Forelimb muscle (tissue), 1 donor: ENCODE measurements around the gene UTP25. TPM values are rescaled to one million over a fixed set of nuclear protein-coding genes. Genes with fewer than 3 reads are reported as not detected.

Experiments
- DNase-seq: peaks from one replicate; pipeline ENCODE4 v3.0.0-alpha.2; 2013; ENCODE audit warnings: low read depth
- polyA plus RNA-seq: library from polyadenylated mRNA; unstranded; fragments of 120-200 nt; gene quantifications from one replicate; pipeline ENCODE4 v1.2.1, GENCODE V29; 2013; ENCODE audit not compliant: insufficient read length

UTP25 gene
- polyA plus RNA-seq, 1 donor: 6.1 TPM

DNA sequence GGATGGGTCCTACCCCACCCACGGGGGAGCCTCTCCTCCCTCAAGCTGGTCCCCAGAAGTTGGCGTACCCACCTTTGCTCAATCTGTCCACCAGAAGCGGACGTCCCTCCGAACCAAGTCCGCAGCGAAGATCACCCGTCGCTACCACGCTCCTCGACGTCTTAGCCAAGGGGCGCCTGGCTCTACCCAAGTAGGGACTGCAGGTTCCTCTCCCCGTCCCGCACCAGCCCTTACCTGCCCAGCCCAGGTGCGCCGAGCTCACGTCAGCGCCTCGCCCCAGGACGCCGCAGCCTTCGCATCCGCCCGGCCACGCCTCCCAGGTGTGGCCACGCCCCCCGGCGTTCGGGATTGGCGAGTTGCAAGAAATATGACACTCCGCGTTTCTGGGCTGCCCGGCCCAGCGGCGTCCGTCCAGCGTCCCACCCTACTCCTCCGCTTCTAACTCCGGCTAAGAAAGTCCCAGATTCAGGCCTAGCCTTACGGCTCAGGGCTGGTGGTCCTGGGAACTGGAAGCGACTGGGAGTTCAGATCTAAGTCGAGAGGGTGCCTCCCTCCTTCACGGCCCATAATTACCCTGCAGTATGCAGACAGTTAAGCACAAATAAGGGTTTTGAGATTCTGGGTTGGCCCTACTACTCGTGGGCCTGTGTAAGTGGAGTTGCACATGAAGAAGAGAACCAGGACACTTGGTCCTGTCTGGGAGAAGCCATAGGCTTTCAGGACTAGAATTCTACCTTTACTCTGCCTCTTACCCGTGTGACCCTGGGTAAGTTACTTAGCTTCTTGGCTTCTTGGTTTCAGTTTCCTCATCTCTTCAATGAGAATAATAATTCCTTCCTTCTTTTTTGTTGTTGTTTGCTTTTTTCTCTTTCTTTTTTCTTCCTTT is 21.7 kb upstream of the UTP25 start, which contains the start of gene IRF6:
IRF6 (minus strand) TSS at position 268 of the 886 bp plus-strand sequence. CDS start 4,729 bp downstream, outside the sequence.
- no peak for DNase-seq

DNA sequence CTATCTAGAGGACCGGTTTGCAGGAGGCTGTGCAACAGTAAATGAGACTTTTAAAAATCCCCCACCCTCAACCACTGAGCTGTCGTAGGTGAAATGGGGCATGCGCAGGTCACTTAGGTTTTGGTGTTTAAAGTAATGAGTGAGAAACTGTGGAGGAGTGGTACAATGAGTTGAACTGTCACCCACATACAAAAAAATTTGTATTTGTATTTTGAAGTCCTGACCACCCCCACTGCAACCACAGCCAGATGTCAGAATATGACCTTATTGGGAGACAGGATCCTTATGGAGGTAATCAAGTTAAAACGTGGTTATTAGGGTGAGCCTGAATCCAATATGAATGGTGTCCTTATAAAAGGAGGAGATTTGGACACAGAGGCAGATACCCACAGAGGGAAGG is 20.3 kb upstream of the UTP25 start:
- no peak for DNase-seq

DNA sequence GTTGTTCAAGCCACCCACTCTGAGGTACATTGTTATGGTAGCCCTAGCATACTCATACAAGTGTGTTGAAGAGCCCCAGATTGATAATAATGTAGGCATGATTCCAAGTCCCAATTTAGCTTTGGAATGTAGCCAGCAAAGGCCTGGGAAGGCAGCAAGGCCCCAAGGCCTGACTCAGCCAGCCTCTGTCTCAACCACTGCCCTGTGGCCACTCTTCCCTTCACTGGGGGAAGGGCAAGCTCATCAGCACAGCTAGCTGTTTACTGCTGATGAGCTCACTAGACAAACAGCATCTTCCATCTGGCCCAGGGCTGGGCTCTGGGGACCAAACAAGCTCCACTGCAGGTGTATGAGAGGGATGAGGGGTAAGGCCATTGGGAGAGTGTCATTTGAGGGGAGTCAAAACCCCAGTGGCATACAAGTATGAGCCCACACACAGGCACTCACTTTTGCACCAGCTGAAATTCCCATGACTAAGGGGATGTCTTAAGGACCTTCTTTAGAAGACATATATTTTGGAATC is 19.7 kb upstream of the UTP25 start:
- no peak for DNase-seq

DNA sequence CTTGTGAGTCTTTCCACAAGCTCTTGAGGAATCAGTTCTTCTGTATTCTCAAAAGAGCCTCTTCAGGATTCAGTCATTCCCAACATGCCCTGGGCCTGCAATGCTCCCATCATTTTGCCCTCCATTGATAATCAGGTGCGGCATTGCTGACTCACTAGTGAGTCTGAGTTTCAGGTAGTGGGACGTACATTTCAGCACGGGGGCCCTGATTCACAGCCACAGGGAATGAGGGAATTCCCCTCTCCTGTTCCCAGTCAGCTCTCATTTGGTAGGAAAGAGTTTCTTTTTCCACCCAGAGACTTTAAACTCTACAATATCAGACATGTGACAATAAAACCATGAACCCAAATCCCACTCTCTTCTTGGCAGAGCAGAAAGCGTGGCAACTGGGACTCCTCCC is 18.2 kb upstream of the UTP25 start:
- no peak for DNase-seq

DNA sequence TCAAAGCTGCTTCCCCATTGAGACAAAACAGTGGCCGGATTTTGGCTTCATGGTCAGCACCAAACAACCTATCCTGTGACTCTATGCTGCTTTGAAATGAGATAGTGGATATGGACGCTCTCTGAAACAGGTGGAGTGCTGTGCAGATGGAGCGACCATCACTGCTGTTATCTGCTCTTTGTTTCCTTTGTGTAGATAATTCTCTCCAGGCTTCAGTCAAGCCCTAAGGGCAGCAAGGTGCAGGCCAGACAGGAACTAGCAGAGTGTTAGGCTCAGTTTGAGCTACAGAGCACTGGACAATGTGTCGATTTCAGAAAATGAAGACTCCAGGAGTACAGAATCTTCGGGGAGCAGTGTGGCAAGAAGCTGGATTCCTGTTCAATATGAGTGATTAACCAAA is 17.0 kb upstream of the UTP25 start:
- DNase-seq: no peak

DNA sequence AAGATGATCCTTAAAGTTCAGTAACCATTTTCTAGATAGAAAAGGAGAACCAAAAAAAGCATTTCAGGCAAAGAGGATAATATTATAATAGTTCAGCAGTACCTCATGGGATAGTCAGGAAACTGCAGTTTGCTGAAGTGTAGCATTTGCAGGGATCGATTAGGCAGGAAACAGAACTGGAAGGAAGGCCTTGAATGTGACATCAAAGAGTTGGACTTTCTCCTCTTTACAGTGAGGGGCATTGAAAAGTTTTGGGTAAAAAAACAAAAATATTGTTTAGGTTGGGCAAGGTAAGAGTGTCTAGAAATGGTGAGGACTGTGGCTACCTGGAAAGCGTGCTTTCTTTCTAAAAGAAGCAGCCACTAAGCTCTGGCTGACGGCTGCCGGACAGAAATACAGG is 13.9 kb upstream of the UTP25 start:
- DNase-seq: no peak

DNA sequence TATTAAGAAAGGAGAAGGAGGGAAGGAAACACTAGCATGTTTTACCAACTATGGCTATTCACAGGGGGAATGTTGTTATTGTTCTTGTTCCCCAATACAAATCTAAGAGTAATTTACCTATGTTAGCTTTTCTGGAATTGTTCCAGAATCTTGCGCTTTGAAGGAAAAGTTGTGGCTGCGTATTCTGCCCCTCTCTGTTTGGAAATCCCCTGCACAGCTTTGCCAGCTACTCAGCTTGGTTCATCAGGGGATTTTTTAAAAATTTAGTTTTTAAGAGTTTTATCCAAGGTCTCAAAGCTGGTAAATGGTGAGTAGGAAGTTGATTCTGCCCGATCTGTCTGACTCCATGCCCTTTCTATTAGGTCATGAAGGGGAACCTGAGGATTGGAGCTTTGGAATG is 12.3 kb upstream of the UTP25 start:
- no peak for DNase-seq

DNA sequence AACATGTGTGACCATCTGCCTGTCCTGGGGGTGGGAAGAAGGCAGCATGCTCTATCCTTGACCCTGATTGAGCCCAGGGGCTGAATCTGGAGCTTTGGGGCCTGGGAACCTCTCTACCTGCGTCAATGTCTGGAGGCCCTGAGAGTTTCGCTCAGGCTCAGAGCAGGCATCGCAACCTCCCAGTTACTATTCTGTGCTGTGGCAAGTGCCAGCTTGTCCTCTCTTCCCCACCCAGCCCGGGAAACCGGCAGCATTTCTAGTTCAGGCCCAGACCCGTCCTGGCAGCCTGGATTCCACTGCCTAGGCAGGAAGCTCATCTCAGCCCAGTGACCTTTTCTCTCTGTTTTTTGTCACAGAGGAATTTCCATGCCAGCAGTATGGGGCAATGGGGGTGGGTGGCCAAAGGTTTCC is 11.8 kb upstream of the UTP25 start:
- no peak for DNase-seq

DNA sequence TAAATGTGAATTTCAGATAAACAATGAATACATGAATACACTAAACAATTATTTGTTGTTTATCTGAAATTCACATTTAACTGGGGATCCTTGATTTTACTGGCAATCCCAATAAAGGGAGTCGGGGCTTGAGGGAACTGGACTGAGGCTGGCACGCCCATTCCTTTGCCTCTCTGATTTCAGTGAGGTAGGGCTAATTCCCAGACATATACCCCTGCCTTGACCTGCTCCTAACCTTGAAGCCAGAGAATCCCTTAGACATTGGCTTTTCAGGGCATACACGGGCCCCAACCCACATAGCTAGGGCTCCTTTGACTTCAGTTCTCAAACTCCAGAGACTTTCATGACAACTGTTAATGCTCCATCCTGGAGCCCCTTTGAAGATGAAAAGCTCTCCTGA is 10.8 kb upstream of the UTP25 start:
- DNase-seq: no peak

DNA sequence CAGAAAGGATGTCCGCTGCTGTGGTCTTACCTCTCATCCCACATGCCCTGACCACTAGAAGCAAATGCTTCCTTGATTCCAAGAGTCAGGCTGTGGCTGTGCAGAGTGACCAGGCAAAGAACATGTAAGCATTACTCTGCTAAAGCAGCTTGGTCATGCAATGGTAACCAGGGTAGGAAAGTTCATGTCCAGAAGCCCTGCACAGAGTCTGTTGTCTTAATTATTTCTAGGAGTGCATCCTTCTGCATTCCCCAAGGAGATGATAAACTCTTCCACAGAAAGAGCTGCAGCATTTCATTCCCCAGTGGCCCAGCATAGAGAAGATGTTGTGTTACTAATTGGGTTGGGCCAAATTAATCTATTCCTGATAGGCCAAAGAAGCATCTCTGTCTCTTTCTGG is 10.1 kb upstream of the UTP25 start:
- DNase-seq: no peak

DNA sequence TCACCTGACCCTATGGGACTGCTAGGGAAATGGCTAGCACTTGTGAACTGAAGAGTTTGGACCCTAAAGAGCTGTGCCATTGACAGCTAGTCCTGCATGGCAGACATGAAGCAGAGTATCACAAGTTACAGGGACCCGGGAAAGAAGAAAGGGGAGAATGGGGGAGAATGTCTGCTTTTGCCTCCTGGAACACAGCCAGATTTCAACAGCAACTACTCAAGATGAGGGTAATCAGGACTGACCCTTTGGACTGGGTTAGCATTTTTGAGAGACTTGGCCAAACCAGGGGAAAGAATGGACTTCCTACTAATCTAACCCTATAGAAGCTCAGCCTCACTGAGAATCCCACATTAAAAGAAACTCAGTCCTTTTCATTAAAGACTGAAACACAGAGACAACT is 8.7 kb upstream of the UTP25 start:
- DNase-seq: no peak

DNA sequence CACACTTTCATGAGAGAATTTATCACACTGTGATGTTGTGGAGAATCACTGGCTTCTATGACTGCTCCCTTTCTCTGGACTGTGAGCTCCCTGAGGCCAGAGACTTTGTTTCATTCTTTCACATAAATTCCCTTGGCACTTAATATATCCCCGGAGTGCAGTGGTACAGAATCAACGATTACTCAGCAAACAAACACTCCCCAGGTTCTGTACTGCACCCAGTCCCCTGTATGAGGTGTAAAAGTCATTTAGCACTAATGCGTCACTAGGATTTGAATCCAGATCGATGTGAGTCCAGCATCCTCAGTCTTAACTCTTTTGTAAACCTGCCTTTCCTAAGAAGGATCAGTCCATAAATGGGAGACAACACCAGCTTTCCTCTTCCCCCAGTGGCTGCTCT is 6.8 kb upstream of the UTP25 start:
- no peak for DNase-seq

DNA sequence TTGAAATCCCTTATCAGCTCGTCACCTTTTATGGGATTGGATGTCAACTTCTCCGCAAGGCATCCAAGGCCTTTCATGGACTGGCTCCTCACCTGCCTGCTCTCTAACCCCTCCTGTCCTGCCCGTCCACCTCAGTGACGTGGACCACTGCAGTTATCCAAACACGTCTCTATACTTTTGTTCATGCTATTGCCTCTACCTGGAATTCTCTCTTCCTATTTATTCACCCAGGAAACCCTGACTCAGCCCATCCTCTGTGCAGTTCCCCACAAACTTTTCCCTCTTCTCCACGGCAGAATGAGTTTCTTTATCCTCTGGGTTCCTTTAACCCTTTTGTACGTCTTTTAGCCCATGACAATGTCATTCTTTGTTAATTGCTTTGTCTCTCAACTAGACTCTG is 5.1 kb upstream of the UTP25 start:
- DNase-seq: no peak

DNA sequence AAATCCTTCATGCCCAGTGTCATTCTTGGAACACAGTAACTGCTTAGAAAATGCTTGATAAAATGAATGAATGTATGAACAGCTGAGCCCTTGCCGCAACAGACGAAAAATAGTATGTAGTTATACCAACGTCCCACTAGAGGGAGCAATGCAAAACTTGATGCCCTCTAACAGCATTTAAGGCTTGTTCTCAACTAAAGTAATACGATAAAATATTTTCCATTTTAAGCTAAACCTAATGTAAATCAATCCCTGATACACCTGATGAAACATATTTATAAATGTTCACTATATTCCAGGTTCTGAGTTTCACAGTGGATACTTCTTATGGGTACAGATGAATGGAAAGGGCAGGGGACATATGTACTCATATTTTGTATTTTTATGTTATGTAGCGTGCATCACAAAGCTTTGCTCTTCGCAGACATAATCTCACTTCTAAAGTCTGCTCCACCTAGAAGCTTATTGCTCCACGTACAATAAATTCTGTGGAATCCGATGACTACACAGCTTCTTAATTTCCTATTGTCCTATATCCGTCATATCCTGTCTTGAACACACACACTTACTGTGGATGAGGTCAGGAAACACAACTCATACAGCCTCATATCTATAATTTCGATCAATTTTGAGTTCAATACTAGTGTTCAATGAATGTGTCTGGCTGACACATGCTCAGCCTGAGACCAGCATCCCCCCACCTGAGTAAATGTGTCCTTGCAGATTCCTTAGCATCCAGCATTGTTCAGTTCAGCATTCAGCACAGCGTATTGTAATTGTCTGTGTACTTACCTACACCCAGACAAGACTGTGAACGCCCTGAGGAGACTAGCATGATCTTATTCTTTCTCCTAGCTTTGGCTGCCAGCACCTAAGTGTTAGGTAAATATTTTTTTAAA is 4.4 kb upstream of the UTP25 start:
- DNase-seq: no peak

DNA sequence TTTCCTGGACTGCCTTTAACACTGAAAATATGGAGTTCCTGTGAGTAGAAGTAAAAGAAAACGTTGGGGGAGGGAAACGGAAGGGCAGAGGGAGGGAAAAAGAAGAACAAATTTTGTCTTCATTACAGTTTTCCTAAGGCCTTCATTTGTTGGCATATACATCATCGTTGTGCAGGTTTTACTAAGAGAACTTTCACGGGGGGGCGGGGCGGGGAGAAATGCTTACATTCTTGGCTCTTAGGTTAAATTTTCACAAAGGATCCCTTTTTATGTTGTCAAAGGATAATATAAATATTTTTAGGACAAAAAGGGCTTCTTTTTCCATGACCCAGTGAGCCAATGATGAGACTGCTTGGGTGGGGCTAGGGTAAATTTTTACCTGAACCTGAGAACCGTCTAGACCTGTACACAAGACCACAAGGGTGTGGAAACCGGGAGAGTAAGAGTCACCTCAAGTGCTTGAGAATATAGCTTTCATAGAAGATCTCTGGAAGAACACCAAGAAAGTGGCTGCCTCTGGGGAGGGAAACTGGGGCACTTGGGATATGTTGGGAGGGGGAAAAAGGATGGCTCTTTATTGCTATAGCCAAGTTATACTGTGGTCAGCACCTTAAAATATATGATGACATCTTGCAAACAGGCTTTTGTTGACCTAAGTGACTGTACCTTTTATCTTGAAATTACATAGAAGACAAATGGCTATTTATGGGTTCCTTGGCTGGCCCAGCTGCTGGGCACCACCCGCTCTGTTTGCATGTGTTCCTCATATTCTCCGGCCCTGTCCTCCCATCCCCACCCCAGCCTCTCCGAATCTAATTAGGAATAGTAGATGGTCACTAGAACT is 2.0 kb upstream of the UTP25 start:
- no peak for DNase-seq

DNA sequence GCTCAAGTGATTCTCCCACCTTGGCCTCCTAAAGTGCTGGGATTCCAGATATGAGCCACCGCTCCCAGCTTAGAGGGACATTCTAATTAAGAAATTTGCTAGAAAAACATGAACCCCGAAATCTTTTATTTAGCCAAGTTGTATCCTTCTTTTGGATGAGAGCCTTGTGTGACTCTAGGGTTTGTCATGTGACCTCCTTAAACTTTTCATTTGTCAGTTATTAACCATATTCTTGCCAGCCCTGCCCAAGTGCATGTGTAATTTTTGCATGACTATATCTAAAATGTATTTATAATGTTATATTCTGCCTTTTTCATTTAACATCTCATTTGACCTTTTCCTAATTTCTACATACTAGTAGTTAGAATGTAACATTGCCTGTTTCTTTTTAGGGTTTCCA is 1.9 kb downstream of the UTP25 start:
- DNase-seq: no peak

DNA sequence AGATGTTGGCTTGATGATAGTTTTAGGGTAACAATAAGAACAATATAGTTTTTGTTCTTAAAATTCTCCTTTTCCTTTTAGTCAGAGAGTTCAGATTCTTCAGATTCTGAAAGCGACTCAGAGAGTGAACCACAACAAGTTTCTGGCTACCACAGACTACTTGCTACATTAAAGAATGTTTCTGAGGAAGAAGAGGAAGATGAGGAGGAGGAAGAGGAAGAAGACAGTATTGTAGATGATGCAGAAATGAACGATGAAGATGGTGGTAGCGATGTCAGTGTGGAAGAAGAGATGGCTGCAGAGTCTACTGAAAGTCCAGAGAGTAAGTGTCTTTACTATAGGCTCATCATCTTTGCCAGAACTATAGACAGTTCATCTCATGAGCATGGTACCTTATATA is 3.0 kb downstream of the UTP25 start:
- DNase-seq: no peak

DNA sequence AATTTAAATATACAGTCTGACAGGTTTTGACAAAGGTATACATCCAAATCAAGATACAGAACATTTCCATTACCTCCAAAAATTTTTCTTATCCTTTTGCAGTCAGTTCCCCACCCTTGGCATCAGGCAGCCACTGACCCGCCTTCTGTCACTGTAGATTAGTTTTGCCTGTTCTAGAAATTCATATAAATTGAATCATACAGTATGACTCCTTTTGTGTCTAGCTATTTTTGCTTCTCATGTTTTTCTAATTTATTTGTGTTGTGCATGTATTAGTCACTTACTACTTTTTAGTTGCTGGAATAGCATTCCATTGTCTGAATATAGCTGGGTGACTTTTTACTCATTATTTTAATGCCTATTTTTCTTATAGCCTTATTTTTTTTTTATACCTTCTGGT is 3.8 kb downstream of the UTP25 start:
- no peak for DNase-seq

DNA sequence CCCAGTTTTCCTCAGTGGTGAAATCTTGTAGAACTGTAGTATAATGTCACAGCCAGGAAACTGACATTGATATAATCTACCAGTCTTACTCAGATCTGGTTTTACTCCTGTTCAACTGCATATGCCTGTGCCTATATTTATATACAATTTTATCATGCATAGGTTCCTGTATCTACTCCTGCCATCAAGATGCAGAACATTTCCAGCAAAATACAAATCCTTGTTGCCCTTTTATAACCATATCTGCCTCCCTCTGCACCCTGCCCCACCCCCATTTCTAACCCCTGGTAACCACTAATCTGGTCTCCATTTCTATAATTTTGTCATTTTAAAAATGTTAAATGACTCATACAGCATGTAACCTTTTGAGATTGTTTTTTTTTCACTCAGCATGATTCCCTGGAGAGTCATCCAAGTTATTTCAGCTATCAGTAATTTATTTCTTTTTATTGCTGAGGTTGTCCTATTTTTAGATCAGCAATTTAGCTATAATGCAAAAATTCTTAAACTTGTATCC is 8.1 kb downstream of the UTP25 start:
- no peak for DNase-seq

DNA sequence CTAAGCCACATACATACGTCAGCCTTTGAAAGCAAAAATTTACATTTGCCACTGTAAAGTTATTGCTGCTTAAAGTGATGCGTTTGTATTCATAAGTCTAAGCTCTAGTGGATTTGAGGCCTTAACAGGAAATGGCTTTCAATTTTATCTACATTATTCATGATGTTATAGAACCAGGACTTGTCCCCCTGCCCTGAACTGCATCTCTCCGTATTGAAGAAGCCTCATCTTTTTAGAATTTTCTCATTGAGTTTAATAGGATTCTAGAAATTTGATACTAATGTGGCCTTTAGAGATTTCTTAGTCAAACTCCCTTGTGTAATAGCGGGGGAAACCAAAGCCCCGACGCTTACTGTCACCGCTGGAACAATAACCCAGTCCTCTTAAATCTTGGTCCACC is 9.9 kb downstream of the UTP25 start:
- DNase-seq: no peak

DNA sequence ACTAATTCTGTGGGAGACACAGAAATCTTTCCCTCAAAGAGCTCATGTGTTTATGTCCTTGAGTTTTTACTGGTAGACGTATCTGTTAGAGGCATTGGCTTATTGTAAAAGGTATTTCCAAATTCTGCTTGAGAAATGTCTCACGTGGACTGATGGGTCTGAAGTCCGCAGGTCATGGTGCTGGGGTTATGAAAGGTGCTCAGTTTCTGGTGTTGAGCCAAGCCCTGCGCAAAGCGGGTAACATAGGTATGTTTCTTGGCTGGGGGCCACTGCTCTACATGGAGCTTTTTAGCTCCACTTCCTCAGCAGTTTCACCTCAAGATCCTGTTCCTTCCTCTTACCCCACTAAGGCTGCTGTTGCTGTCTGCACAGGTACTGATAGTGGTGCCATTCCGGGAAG is 10.8 kb downstream of the UTP25 start:
- DNase-seq: no peak
